HepG2 (cell line): ENCODE results near the gene ARHGAP30. TPM values are rescaled to one million over a fixed set of nuclear protein-coding genes. Genes with fewer than 3 reads are reported as not detected.

Experiments used
- E2F5 ChIP-seq: sonication (generic); formaldehyde crosslinking; conservative IDR thresholded peaks from 2 replicates; pipeline ENCODE4 v1.4.0; 2020; ENCODE audit warnings: missing genetic modification reagents
- MXI1 ChIP-seq: IDR thresholded peaks from 3 replicates; pipeline ENCODE4 v1.6.1; 2012; ENCODE audit warnings: low read depth, low read length, inconsistent platforms, borderline replicate concordance
- SMC3 ChIP-seq: IDR thresholded peaks from 2 replicates; pipeline ENCODE4 v1.6.1; 2011; ENCODE audit warnings: low read length, improper control_type of control experiment
- SOX13 ChIP-seq, 3 experiments: fragments of 450-650 bp in 1 of 3; sonication (generic) in 1 of 3; formaldehyde crosslinking in 1 of 3; IDR thresholded peaks in 2 of 3; conservative IDR thresholded peaks in 1 of 3; 2 replicates each; pipeline versions ENCODE4 v1.5.0 to v1.6.1; 2016 to 2020; ENCODE audit warnings: antibody characterized with exemption in 1 of 3, mild to moderate bottlenecking in 1 of 3, missing compliant biosample characterization in 1 of 3, missing genetic modification reagents in 1 of 3, moderate library complexity in 1 of 3
- ZBED4 ChIP-seq: sonication (generic); formaldehyde crosslinking; IDR thresholded peaks from 2 replicates; pipeline ENCODE4 v1.4.0; 2020; ENCODE audit warnings: missing genetic modification reagents, borderline replicate concordance
- ZFP1 ChIP-seq: IDR thresholded peaks from 2 replicates; pipeline ENCODE4 v1.6.1; 2016
- ZNF230 ChIP-seq: sonication (generic); formaldehyde crosslinking; IDR thresholded peaks from 2 replicates; pipeline ENCODE4 v1.4.0; 2020; ENCODE audit warnings: mild to moderate bottlenecking, missing genetic modification reagents
- polyA plus RNA-seq, 8 experiments: library from polyadenylated mRNA; depleted of rRNA in 3 of 8; stranded (reverse) in 7 of 8; unstranded in 1 of 8; fragments of >200 nt; fragmentation: Illumina TruSeq in 4 of 8; extraction: Trizol in 4 of 8; gene quantifications; 2 replicates each; pipeline versions ENCODE4 v1.2.1 to v1.2.3, GENCODE V29; 2011 to 2016; ENCODE audit warnings: low read depth in 4 of 8, missing spikeins in 1 of 8, mixed read lengths in 1 of 8; ENCODE audit not compliant: insufficient read depth in 1 of 8
- total RNA-seq, 5 experiments: library from RNA; depleted of rRNA; stranded (reverse); fragments of >200 nt; fragmentation: Illumina TruSeq; extraction: Trizol; gene quantifications; 2 replicates each; pipeline ENCODE4 v1.2.3, GENCODE V29; 2016; ENCODE audit warnings: low read depth in 1 of 5
- TF ChIP-seq, protein P1 (sequence below): sonication (generic); formaldehyde crosslinking; IDR thresholded peaks from 2 replicates; pipeline ENCODE4 v1.4.0; 2020; ENCODE audit warnings: missing genetic modification reagents, borderline replicate concordance
- TF ChIP-seq, protein P2 (sequence below): sonication (generic); formaldehyde crosslinking; IDR thresholded peaks from 2 replicates; pipeline ENCODE4 v1.4.0; 2020; ENCODE audit warnings: mild to moderate bottlenecking, missing genetic modification reagents

The ARHGAP30 gene
- total and polyA plus RNA-seq, 2 of the 13 experiments (the other 11 are each of a cell fraction or from before 2014, with no cell fraction given): 0.13 to 0.20 TPM

DNA sequence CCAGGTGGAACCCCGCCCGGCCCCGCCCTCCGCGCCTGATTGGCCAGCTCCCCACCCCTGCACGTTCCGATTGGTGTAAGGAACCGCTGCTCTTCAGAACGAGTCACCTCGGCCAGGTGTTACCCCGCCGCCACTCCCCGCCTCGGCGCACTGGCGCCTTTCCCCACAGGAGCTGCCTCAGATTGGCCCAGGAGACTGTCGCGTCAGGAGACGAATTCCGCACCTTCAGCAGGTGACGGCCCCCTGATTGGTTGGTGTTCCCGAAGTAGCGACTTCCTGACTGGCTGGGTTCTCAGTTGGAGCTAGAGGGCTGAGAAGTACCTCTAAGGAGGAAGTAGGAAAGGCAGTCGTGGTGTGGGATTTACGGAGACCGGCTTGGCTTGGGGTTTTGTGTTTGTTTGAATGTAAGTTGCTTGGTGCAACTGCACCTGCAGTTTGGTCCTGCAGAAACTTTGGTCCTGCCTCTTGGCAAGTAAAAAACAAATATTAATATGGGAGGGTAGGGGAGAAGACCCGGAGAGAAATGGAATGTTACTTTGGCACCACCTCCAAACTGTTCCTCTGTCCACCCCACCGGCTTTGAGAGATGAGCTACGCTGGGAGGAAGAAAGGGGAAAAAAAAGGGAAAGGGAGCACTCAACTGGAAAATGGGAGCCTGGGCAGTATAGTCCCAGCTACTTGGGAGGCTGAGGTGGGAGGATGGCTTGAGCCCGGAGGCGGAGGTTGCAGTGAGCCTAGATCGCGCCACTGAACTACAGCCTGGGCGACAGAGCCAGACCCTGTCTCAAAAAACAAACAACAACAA lies 48.3 kb downstream of the ARHGAP30 start (continued):
- TF ChIP-seq SOX13 (IDR thresholded peaks at IDR 0.05): no peak
- no peak for TF ChIP-seq SOX13 (CRISPR knock-in tag; conservative IDR thresholded peaks at IDR 0.05 in 1 of 2, IDR thresholded peaks at IDR 0.05 in 1 of 2)
- TF ChIP-seq MXI1: no peak
- TF ChIP-seq SMC3: no peak
- TF ChIP-seq ZFP1: no peak
- TF ChIP-seq ZBED4: no peak
- TF ChIP-seq ZNF230 (CRISPR knock-in tag): no peak
- TF ChIP-seq, protein P1, sequence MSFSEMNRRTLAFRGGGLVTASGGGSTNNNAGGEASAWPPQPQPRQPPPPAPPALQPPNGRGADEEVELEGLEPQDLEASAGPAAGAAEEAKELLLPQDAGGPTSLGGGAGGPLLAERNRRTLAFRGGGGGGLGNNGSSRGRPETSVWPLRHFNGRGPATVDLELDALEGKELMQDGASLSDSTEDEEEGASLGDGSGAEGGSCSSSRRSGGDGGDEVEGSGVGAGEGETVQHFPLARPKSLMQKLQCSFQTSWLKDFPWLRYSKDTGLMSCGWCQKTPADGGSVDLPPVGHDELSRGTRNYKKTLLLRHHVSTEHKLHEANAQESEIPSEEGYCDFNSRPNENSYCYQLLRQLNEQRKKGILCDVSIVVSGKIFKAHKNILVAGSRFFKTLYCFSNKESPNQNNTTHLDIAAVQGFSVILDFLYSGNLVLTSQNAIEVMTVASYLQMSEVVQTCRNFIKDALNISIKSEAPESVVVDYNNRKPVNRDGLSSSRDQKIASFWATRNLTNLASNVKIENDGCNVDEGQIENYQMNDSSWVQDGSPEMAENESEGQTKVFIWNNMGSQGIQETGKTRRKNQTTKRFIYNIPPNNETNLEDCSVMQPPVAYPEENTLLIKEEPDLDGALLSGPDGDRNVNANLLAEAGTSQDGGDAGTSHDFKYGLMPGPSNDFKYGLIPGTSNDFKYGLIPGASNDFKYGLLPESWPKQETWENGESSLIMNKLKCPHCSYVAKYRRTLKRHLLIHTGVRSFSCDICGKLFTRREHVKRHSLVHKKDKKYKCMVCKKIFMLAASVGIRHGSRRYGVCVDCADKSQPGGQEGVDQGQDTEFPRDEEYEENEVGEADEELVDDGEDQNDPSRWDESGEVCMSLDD (CRISPR knock-in tag): 0 out of 2 replicates have a peak, but pooled peaks have one; percentile 26
- 0 out of 2 replicates have a peak, but pooled peaks have one; percentile 39 for TF ChIP-seq E2F5
- TF ChIP-seq, protein P2, sequence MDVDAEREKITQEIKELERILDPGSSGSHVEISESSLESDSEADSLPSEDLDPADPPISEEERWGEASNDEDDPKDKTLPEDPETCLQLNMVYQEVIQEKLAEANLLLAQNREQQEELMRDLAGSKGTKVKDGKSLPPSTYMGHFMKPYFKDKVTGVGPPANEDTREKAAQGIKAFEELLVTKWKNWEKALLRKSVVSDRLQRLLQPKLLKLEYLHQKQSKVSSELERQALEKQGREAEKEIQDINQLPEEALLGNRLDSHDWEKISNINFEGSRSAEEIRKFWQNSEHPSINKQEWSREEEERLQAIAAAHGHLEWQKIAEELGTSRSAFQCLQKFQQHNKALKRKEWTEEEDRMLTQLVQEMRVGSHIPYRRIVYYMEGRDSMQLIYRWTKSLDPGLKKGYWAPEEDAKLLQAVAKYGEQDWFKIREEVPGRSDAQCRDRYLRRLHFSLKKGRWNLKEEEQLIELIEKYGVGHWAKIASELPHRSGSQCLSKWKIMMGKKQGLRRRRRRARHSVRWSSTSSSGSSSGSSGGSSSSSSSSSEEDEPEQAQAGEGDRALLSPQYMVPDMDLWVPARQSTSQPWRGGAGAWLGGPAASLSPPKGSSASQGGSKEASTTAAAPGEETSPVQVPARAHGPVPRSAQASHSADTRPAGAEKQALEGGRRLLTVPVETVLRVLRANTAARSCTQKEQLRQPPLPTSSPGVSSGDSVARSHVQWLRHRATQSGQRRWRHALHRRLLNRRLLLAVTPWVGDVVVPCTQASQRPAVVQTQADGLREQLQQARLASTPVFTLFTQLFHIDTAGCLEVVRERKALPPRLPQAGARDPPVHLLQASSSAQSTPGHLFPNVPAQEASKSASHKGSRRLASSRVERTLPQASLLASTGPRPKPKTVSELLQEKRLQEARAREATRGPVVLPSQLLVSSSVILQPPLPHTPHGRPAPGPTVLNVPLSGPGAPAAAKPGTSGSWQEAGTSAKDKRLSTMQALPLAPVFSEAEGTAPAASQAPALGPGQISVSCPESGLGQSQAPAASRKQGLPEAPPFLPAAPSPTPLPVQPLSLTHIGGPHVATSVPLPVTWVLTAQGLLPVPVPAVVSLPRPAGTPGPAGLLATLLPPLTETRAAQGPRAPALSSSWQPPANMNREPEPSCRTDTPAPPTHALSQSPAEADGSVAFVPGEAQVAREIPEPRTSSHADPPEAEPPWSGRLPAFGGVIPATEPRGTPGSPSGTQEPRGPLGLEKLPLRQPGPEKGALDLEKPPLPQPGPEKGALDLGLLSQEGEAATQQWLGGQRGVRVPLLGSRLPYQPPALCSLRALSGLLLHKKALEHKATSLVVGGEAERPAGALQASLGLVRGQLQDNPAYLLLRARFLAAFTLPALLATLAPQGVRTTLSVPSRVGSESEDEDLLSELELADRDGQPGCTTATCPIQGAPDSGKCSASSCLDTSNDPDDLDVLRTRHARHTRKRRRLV (CRISPR knock-in tag): no peak
